HG03469 (cell line): ENCODE data around the gene LRBA.

Experiments used
- ATAC-seq: cut with Tn5 transposase; IDR thresholded peaks from one replicate; pipeline ENCODE4 v1.9.1; 2021; ENCODE audit warnings: mild to moderate bottlenecking, moderate library complexity, moderate number of reproducible peaks; ENCODE audit not compliant: unreplicated experiment

Gene LRBA

DNA sequence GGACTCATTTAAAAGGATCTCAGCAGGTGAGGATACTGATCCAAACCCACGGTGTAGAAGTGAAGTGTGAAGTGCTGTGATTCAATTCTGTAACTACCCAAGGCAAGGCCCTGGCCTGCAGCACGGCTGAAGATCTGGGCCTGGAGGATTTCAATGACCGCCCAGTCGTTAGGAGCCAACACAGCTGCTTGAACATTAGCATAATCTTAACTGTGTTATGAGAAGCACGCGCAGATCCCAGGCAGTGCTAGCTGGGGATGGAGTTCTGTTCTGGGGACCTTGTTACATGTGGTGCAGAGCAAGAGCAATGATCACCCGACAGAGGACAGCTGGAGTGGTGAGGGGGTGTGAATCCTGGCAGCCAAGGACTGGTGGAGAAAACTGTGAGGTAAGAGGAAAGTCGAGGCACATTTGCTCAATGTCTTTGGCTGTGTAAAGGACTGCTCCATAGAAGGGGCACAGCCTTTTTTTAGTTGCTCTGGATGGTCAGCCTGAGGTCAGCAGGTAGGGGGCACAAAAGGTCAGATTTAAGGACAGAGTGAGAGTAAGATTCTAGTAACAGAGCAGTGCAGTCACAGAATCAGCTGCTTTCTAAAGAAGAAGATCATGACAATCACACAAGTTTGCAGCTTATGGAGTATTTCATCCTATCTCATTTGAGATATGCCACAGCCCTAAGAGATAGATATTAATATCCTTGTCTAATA lies 755.1 kb downstream of the LRBA start:
- ATAC-seq = no peak

GRCh38 chr4:150258569-150258968 lies 756.5 kb downstream of the LRBA start:
- ATAC-seq = no peak

DNA sequence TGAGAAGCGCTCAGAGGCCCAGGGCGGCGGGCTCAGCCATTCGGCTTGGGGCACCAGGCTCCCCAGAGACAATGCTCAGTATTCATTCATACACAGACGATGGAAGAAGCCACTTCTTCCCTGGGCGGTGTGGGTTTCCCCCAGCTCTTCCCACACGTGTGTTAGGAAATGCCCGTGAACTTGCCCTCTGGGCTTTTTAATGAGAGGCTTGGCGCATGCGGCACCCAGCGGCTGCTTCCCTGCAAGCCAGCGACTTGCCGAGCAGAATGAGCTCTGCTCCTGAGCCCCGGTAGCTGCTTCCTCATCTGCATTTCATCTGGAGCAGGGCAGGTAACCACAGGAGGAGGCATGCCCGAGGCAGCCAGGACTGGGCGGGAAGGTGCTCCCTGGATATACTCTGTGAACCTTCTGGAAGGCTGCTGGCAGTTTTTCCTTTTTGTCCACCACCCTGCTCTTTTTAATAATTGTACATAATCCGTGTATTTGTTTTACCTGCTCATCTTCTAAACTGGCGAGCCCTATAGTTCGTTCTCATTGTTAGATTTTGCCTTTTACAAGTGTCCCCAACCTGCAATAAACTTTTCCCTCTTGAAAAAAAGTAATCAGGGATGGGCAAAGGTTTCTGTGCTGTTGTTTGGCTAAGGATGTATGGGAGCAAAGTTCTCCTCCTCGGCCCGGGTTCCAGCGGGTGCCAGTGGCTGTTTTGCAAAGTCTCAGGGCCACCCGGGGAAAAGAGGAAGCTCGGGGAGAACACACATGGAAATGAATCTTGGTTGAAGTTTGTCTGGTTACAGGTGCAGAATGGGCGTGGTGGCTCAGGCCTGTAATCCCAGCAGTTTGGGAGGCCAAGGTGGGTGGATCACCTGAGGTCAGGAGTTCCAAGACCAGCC lies 758.0 kb downstream of the LRBA start:
- no peak for ATAC-seq

DNA sequence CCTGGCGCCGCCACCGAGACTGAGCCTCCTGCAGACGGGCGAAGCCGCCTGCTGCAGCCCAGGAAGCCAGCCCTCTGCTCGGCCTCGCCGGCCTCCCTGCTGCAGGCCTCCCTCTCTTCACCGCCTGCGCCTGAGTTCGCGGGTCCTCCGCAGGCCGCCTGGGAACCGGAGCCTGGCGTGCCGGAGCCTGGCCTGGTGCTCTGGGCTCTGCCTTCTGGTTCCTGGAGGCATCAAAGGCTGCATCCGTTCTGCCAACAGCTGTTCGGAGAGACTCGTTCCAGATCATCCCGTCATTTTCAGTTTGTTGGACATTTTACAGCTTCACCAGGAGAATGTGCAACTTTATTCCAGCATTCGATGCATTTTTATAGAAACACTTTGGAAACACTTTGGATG lies 758.9 kb downstream of the LRBA start:
- no peak for ATAC-seq

GRCh38 chr4:150255610-150256224 lies 759.4 kb downstream of the LRBA start:
- ATAC-seq = no peak

- ATAC-seq = no peak
These were observed 761.0 kb downstream of the LRBA start for GRCh38 chr4:150253965-150254630.

- no peak for ATAC-seq
These were observed 761.7 kb downstream of the LRBA start for GRCh38 chr4:150253416-150253815.

- no peak for ATAC-seq
These were observed 762.3 kb downstream of the LRBA start for GRCh38 chr4:150252741-150253140.

DNA sequence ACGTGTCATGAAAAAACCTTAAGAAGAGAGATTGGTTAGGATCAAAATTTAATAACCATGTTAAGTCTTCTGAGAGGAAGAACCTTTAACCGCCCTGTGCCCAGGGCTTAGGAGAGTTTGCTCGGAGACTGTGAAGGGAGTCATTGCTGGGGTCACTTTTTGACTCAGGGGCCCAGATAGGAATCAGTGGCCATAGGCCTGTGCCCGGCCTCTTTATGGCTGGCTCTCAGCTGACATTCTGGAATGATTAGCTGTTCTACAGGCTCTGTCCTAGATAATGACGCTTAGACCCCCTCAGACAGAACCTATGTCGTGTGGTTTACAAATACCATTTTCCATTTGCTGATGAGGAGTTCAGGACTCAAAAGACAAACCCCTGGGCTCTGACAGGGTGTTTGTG lies 762.8 kb downstream of the LRBA start:
- no peak for ATAC-seq

GRCh38 chr4:150251752-150252190 lies 763.3 kb downstream of the LRBA start:
- ATAC-seq = no peak

- no peak for ATAC-seq
These were observed 764.0 kb downstream of the LRBA start for GRCh38 chr4:150250998-150251651.

DNA sequence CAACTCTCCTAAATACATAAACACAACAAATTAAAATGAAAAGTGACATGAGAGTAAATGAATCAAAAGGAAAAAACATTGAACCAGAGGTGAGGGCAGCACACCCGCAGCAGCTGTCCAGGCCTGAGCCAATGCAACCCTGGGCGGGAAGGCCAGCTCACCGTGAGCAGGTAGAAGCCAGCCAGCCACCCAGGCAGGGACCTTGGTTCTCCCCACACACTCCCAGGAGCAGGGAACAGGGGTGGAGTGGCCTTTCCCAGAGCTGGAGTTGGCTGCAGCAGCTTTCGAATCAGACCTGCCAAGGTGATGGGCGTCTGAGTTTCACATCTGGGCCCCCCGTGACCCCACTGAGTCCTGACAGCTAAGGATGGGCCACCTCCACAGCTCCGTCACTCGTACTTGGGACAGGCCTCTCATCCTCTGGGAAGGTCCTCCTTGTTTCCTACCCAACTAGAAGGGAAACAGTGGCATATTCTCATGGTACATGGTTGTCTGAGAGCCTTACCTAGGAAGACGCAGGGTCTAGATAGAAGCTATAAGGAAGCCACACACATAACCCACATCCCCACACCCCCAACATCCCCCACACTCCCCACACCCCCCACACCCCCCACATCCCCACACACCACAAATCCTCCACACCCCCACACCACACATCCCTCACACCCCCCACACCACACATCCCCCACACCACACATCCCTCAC lies 764.6 kb downstream of the LRBA start:
- no peak for ATAC-seq

- ATAC-seq = no peak
These were observed 766.9 kb downstream of the LRBA start for GRCh38 chr4:150248181-150248580.

DNA sequence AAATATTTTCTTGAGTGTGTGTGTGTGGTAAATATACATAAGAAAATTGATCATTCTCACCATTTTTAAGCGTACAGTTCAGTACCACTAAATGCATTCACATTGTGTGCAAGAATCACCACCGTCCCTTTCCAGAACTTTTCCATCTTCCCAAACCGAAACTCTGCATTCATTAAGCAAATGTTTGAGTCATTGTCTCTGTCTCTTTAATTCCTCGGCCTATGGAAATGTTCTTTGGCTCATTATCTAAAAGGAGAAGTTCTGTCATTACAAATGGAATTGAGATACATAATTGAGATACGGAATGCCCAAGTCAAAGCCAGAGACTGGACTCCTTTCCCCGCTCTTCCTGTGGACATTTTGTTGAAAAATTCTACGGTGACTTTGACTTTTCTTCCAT lies 767.9 kb downstream of the LRBA start:
- no peak for ATAC-seq

DNA sequence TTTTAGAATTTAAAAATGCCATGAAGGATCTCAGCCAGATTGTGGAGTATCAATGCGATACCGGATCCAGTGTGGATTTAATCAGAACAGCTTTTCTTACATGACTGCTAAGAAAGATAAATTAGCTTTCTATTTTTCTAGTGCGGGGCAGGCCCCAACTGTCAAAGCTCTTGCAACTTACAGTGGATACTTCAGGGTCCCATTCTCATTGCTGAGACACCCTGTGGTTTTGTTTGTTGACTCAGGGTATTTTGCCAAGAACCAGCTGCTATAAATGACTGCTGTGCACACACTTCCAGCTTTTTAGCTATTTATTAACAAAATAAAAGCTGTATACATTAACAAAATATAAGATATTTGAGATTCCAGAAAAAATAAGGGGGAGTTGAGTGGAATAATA lies 770.5 kb downstream of the LRBA start:
- no peak for ATAC-seq

GRCh38 chr4:150243932-150244331 lies 771.2 kb downstream of the LRBA start:
- ATAC-seq = no peak

DNA sequence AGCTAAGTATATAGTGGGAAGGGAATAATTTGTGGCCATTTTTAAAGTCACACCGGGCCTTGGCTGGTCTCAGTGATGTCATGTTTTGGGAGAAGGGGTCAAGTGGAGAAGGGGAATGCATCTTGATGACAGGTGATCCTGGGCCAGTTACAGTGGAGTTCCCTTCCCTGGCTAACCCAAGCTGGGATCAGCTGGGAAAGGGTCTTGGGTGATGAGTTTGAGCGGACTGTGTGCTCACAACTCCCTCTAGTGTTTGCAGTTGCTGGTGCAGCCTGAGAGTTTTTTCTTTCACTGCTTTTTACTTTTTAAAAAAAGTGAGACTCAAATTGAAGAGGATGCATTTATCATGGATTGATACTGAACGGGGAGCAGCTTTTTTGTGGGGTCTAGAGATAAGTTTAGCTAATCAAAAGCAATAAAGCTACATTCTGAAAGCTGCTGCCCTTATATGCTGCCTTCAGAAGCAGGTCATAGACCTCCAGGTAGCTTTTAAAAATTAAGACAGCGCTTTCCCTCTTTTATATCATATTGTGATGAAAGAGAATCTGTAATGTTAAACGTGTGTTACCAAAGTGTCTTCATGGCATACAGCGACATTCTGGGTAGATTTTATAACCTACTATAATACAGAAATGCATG lies 772.1 kb downstream of the LRBA start:
- ATAC-seq = no peak

DNA sequence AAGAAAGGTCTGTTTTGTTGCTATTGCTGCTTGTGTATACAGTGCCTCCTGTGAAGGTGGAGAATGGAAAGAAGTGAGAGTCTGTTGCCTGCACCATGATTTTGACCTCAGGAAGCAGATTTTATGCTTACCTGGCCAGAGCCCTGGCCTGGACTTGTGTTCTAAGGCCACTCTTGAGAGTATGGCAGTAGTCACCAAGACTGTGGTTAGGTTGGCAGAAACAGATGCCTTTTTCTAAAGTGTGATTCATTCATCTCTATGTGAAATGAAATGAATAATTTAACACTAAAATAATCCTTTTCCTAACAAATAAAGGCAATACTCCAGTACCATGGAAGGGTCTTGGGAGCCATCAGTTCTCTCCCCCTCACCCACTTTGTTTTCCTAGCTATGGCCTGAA lies 775.1 kb downstream of the LRBA start:
- no peak for ATAC-seq

GRCh38 chr4:150238591-150238990 lies 776.5 kb downstream of the LRBA start:
- no peak for ATAC-seq
